DMS53 treated with DMSO at 0.1 percent for 48 hours (cell line): ENCODE measurements around the gene COL11A2.

Source experiments
- DNase-seq: peaks from one replicate; lab custom pipeline; 2025; ENCODE audit not compliant: unreplicated experiment; lab: John Stamatoyannopoulos, UW

COL11A2 gene

DNA sequence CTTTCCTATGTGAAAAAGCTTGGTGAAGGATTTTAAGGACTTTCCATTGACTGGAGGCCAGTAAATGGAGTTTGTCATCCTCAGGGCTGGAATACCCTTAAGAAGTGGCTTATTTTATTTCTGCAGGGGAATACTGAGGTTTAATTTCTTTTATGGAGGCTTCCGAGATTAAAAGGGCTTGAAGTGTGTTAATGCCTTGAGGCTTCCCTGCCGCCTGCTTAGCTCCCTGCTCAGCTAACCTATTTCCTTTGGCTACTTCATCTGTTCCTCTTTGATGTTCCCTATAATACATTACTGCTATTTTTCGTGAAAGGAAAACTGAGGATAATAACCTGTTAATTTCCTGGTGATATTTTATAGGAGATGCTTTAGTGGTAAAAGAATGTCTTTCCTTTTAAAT is 72.3 kb downstream of the COL11A2 start:
- DNase-seq, result no peak

DNA sequence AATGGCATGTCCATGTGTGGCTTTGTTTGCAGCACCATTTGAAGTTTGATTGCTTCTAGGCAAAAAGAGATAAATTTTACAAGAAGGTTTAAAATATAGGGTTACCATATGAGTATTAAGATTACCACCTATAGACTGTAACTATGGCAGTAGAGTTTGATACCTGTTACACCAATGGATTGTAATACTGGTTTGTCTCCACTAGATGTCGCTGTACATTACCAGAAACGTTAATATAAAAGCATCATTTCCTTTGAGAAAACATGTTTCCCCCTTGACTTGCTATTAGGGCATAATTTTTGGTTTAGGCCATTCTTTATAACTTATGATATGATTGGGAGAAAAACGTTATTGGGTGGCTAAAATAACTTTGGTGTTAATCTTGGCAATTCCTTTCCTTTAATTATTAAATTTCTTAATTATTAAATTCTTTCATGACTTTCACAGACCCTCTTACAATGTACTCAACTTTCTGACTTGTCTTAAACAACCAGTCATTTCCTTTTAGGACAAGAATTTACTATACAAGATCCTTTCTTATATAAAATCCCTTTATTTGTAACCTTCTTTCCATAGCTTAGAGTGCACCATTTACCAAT is 73.6 kb downstream of the COL11A2 start:
- peak; percentile 78 for DNase-seq

DNA sequence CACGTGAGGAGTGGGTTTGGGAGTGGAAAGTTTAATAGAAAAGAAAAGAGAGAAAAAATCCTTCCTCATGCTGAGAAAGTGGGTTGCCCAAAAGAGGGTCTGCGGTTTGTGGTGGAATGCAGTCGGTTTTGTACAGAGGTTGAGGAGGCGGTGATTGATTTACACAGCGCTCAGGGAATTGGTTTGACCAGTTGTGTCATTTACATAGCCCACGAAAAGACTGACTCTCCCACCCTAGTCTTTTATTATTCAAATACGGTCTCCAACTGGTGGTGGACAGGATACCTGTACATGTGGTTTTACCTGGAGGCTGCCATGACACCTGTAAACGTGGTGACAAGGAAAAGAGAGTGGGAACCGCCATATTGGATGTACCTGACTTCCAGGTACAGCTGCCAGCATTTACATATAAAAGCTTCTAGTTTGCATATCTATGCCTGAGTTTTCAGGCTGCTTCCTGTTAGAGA is 74.4 kb downstream of the COL11A2 start:
- DNase-seq, result no peak

DNA sequence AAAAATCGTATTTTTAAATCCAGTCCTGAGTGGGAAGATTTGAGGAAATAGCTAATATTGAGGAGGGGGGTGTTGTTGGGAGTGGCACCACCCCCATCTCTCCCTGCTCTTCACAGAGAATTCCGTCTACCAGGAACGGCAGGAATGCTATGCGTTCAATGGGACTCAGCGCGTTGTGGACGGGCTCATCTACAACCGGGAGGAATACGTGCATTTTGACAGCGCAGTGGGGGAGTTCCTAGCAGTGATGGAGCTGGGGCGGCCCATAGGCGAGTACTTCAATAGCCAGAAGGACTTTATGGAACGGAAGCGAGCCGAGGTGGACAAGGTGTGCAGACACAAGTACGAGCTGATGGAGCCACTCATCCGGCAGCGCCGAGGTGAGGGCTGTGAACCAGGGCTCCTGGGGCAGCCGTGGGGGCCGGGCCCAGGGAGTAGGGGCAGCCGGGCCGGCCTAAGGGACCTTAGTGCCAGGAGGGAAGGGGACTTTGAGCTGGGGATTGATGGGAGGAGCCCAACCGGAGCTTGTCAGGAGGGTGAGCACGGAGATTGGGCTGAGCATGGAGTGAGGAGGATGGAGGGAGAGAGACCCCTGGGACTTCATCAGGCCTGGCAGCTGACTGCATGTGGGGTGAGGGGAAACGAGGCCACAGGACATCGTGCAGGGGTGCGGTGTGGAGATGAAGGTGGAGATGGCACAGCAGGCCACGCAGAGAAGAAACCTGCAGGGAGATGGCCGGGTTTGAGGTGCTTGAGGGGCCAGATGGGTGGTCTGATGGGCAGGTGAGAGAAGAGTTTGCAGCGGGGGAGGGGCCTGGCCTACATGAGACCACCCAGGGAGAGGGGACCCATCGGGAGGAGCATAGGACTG is 75.2 kb downstream of the COL11A2 start:
- no peak for DNase-seq

DNA sequence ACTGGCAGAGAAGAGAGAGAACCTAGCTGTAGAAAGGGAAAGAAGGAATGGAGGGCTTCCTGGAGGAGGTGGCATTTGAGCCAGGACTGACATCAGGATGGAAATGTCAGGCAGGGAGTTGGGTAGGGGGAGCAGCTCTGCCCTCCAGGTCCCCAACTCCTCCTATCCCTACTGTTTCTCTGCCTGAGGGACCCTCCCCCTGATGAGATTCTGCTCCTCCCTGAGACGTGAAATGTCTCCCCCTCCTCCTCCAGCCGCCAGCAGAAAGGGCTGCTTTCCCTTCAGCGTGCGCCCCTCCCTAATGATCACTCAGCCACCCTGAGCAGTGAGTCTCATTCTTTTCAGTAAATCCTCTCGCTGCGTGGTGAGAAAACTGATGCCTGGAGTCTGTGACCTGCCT is 75.8 kb downstream of the COL11A2 start:
- no peak for DNase-seq

DNA sequence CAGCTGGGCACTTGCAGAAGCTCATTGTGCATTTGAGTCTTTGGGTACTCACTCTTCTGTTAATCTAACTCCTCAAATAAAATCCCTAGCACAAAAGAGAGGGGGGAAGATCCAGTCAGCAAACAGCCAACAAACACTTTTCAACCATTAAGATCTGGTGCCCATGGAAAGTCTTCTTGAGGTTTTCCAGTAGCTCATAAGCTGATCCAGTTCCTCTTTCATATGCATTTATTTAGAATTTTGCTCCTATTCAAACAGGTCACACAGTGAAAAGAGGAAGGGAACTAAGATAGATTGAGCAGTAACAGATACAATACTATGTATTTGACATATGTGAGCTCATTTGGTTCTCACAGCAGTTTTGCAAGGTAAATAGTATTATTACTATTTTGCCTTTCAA is 77.9 kb downstream of the COL11A2 start:
- DNase-seq, result no peak

DNA sequence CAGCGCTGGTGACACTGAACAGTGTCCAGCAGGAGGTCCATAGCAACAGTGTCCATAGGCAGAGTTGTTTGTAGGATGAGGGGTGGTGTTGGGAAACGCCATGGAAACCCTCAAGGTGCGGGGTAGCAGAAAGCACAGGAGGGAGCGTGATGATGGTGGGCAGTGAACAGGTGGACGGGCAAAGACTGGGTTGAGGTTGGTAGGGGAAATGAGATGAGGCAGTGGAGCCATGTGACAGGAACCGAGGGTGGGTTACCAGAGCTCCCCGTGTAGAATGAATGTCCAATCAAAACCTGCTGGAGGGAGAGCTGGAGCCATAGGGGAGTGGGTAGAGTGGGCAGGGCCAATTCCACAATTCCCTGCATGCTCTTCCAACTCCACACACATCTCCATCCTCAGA is 78.5 kb downstream of the COL11A2 start:
- no peak for DNase-seq
